GM23248 (cell line): ENCODE data around the gene KLHL36. TPM values are rescaled to one million over a fixed set of nuclear protein-coding genes. Genes with fewer than 3 reads are reported as not detected.
"Not testable (repeated sequence)": the region's sequence is repeated elsewhere in the genome, so short reads cannot be mapped to it uniquely, and the experiment has no call there.

Experiments
- DNase-seq: peaks from one replicate; pipeline ENCODE4 v3.0.0-alpha.2; 2015
- H2AFZ ChIP-seq: fragments of 200-600 bp; sonication (generic); 2 replicates; pipeline ENCODE4 v1.6.1; 2016; ENCODE audit warnings: antibody characterized with exemption
- H3F3A ChIP-seq: fragments of 200-600 bp; sonication (generic); 2 replicates; pipeline ENCODE4 v1.6.1; 2016; ENCODE audit warnings: mild to moderate bottlenecking, antibody characterized with exemption, mixed run types; ENCODE audit not compliant: insufficient read depth
- H3K27ac ChIP-seq: fragments of 200-600 bp; sonication (generic); 2 replicates; pipeline ENCODE4 v1.5.1; 2016; ENCODE audit warnings: mild to moderate bottlenecking
- H3K27me3 ChIP-seq: fragments of 200-600 bp; sonication (generic); replicated peaks from 2 replicates; pipeline ENCODE4 v1.6.1; 2016; ENCODE audit warnings: mild to moderate bottlenecking; ENCODE audit not compliant: insufficient read depth
- H3K36me3 ChIP-seq: fragments of 200-600 bp; sonication (generic); 2 replicates; pipeline ENCODE4 v1.6.1; 2016; ENCODE audit warnings: low read depth, mild to moderate bottlenecking
- H3K4me1 ChIP-seq: fragments of 200-600 bp; sonication (generic); 2 replicates; pipeline ENCODE4 v1.6.1; 2016; ENCODE audit warnings: mild to moderate bottlenecking; ENCODE audit not compliant: insufficient read depth
- H3K4me2 ChIP-seq: fragments of 200-600 bp; sonication (generic); one replicate; pipeline ENCODE4 v1.6.1; 2016; ENCODE audit warnings: mild to moderate bottlenecking; ENCODE audit not compliant: unreplicated experiment
- H3K4me3 ChIP-seq: fragments of 200-600 bp; sonication (generic); 2 replicates; pipeline ENCODE4 v1.5.1; 2016; ENCODE audit warnings: mild to moderate bottlenecking
- H3K79me2 ChIP-seq: fragments of 200-600 bp; sonication (generic); 2 replicates; pipeline ENCODE4 v1.6.1; 2016; ENCODE audit warnings: mild to moderate bottlenecking; ENCODE audit not compliant: insufficient read depth
- H3K9ac ChIP-seq: fragments of 200-600 bp; sonication (generic); 2 replicates; pipeline ENCODE4 v1.6.1; 2016; ENCODE audit warnings: mild to moderate bottlenecking
- H3K9me2 ChIP-seq: fragments of 200-600 bp; sonication (generic); 2 replicates; pipeline ENCODE4 v1.6.1; 2016; ENCODE audit warnings: mixed run types, mild to moderate bottlenecking, moderate library complexity; ENCODE audit not compliant: insufficient read depth
- H3K9me3 ChIP-seq: fragments of 200-600 bp; sonication (generic); one replicate; pipeline ENCODE4 v1.6.1; 2017; ENCODE audit warnings: low read depth
- H4K20me1 ChIP-seq: fragments of 200-600 bp; sonication (generic); 2 replicates; pipeline ENCODE4 v1.6.0; 2016; ENCODE audit not compliant: insufficient read depth
- EZH2 ChIP-seq: fragments of 200-600 bp; sonication (generic); IDR thresholded peaks from 2 replicates; pipeline ENCODE4 v1.6.1; 2018; ENCODE audit warnings: antibody characterized with exemption, mild to moderate bottlenecking; ENCODE audit not compliant: insufficient read depth, poor library complexity, severe bottlenecking
- EZH2phosphoT487 ChIP-seq: fragments of 200-600 bp; sonication (generic); IDR thresholded peaks from 2 replicates; pipeline ENCODE4 v1.6.1; 2018; ENCODE audit warnings: antibody characterized with exemption, moderate library complexity, mild to moderate bottlenecking, low read depth; ENCODE audit not compliant: insufficient read depth
- WGBS, 2 experiments: methylation state at CpG; one replicate each; pipeline ENCODE4 v1.1.6; 2015 to 2017; ENCODE audit warnings: low lambda C conversion rate in 2 of 2, low coverage in 1 of 2; ENCODE audit errors: missing lambda C conversion rate in 2 of 2; 5-methylcytosine and 5-hydroxymethylcytosine counted together
- in situ Hi-C: fragments of 300-500 bp; cut with MboI; formaldehyde crosslinking; loops from 2 replicates; pipeline ENCODE4 v1.15.0; 2020
- polyA plus RNA-seq: library from polyadenylated mRNA; unstranded; fragments of >200 nt; fragmentation: Nextera tagmentation; extraction: Ambion mirVana; gene quantifications from 2 replicates; pipeline ENCODE4 v1.2.1, GENCODE V29; 2016
- total RNA-seq: library from RNA; depleted of rRNA; stranded (reverse); fragments of >200 nt; shearing (Covaris generic); gene quantifications from 2 replicates; pipeline ENCODE4 v1.2.3, GENCODE V29; 2014

The KLHL36 gene
- total and polyA plus RNA-seq, 2 experiments from 2014 or later = 18.1 to 83.9 TPM

- DNase-seq = no peak
- 88 to 91% methylated on average over 16 of the region's 16 CpGs for WGBS, 2 experiments
- Histone ChIP-seq H3K36me3 (no peaks in the 10 kb centered on the region), H3K4me3 (no peak overlapping the region), H3K9me3 (no peaks in the 10 kb centered on the region), H3K4me1 (no peaks in the 10 kb centered on the region), H3K27ac (no peak overlapping the region), H3K27me3 (no peaks in the 10 kb centered on the region), H3K4me2 (no peak overlapping the region), H3K9ac (no peak overlapping the region), H3K79me2 (no peaks in the 10 kb centered on the region), H4K20me1 (no peaks in the 10 kb centered on the region), H2AFZ (no peak overlapping the region), H3K9me2 (no peaks in the 10 kb centered on the region), H3F3A (no peaks in the 10 kb centered on the region)
- in situ Hi-C loops = no loop called here
- TF ChIP-seq EZH2phosphoT487 (no peak), EZH2 (no peak)
Measured at GRCh38 chr16:84630446-84631152, 17.7 kb upstream of the KLHL36 start.

GRCh38 chr16:84631153-84631466 lies 17.2 kb upstream of the KLHL36 start:
- Histone ChIP-seq H3K4me2 (no peak overlapping the region), H3K9me2 (no peaks in the 10 kb centered on the region), H3F3A (no peaks in the 10 kb centered on the region), H3K36me3 (no peaks in the 10 kb centered on the region), H2AFZ (no peak overlapping the region), H3K9ac (no peak overlapping the region), H3K79me2 (no peaks in the 10 kb centered on the region), H3K27me3 (no peaks in the 10 kb centered on the region), H3K4me3 (no peak overlapping the region), H4K20me1 (no peaks in the 10 kb centered on the region), H3K9me3 (no peaks in the 10 kb centered on the region), H3K4me1 (no peaks in the 10 kb centered on the region), H3K27ac (no peak overlapping the region)
- no peak for TF ChIP-seq EZH2
- no peak for TF ChIP-seq EZH2phosphoT487
- no peak for DNase-seq
- in situ Hi-C loops = no loop called here
- 90 to 92% methylated on average over 4 of the region's 4 CpGs for WGBS, 2 experiments

GRCh38 chr16:84631886-84632285 lies 16.4 kb upstream of the KLHL36 start:
- Histone ChIP-seq H3K4me3 (no peak overlapping the region), H3K4me1 (no peaks in the 10 kb centered on the region), H3K27me3 (no peaks in the 10 kb centered on the region), H3K36me3 (no peaks in the 10 kb centered on the region), H3K4me2 (no peak overlapping the region), H3F3A (no peaks in the 10 kb centered on the region), H2AFZ (no peak overlapping the region), H3K27ac (no peak overlapping the region), H4K20me1 (no peaks in the 10 kb centered on the region), H3K79me2 (no peaks in the 10 kb centered on the region), H3K9me3 (no peaks in the 10 kb centered on the region), H3K9me2 (no peaks in the 10 kb centered on the region), H3K9ac (no peak overlapping the region)
- WGBS, 2 experiments = 83 to 85% methylated on average over 6 of the region's 6 CpGs
- in situ Hi-C loops = no loop called here
- TF ChIP-seq EZH2 (no peak), EZH2phosphoT487 (no peak)
- no peak for DNase-seq

GRCh38 chr16:84632862-84633261 lies 15.4 kb upstream of the KLHL36 start:
- in situ Hi-C loops, H3K27me3 ChIP-seq, H3F3A ChIP-seq, H3K4me3 ChIP-seq, H3K9me3 ChIP-seq, H3K4me1 ChIP-seq, H4K20me1 ChIP-seq, H3K9ac ChIP-seq, H3K4me2 ChIP-seq, H3K36me3 ChIP-seq, H3K27ac ChIP-seq, H3K9me2 ChIP-seq, DNase-seq, H3K79me2 ChIP-seq, H2AFZ ChIP-seq: not testable (repeated sequence)
- 95% methylated on average over 7 of the region's 7 CpGs for WGBS, 2 experiments

- no peaks in the 10 kb centered on the region for H3K36me3 ChIP-seq
- no peaks in the 10 kb centered on the region for H3K27me3 ChIP-seq
- H2AFZ ChIP-seq = no peak overlapping the region
- no peak for DNase-seq
- H3K27ac ChIP-seq = no peak overlapping the region
- no peaks in the 10 kb centered on the region for H3K79me2 ChIP-seq
- no peak overlapping the region for H3K9ac ChIP-seq
- H3F3A ChIP-seq = no peaks in the 10 kb centered on the region
- TF ChIP-seq EZH2phosphoT487 (no peak), EZH2 (no peak)
- H4K20me1 ChIP-seq = no peaks in the 10 kb centered on the region
- WGBS, 2 experiments = 93 to 97% methylated on average over 9 of the region's 9 CpGs
- H3K4me3 ChIP-seq = no peak overlapping the region
- H3K4me2 ChIP-seq = no peak overlapping the region
- H3K4me1 ChIP-seq = no peaks in the 10 kb centered on the region
- no peaks in the 10 kb centered on the region for H3K9me3 ChIP-seq
- H3K9me2 ChIP-seq = no peaks in the 10 kb centered on the region
- in situ Hi-C loops = no loop called here
Measured at GRCh38 chr16:84633622-84634021, 14.7 kb upstream of the KLHL36 start.
